B cell (primary cell): ENCODE results near the gene SFXN5. TPM values are rescaled to one million over a fixed set of nuclear protein-coding genes. Genes with fewer than 3 reads are reported as not detected.

Experiments
- ATAC-seq: fragments of 200-7000 bp; cut with Tn5 transposase; one replicate; pipeline ENCODE4 v1.10.0; 2021; ENCODE audit warnings: low read depth, mild to moderate bottlenecking, moderate number of reproducible peaks, moderate library complexity
- CTCF ChIA-PET: fragments of 350-600 bp; sonication (Branson Sonifier 250); formaldehyde crosslinking; loops from one replicate; lab custom pipeline; 2021; ENCODE audit warnings: antibody characterized with exemption, inconsistent platforms; lab: Charles Lee
- POLR2A ChIA-PET: fragments of 350-600 bp; sonication (Branson Sonifier 250); formaldehyde crosslinking; loops from one replicate; lab custom pipeline; 2021; ENCODE audit warnings: antibody characterized with exemption; lab: Charles Lee
- DNase-seq: peaks from one replicate; pipeline ENCODE4 v3.0.0; 2013
- H2AFZ ChIP-seq: 2 replicates; pipeline ENCODE4 v1.6.1; 2012; ENCODE audit warnings: mild to moderate bottlenecking, low read depth, low read length; ENCODE audit not compliant: insufficient read depth, poor library complexity, severe bottlenecking
- H3K27ac ChIP-seq, 2 donors: 1 replicate in 1 of 2; 2 replicates in 1 of 2; pipeline ENCODE4 v1.5.1; 2012 to 2013; ENCODE audit warnings: low read length in 2 of 2, mild to moderate bottlenecking in 2 of 2, moderate library complexity in 1 of 2
- H3K27me3 ChIP-seq, 4 experiments: fragments of 200-600 bp in 1 of 4; sonication (generic) in 1 of 4; replicated peaks in 1 of 4; 1 replicate in 2 of 4; 2 replicates in 2 of 4; pipeline versions ENCODE4 v1.6.1 to v1.7.0; 2013 to 2016; ENCODE audit warnings: low read length in 3 of 4, mild to moderate bottlenecking in 2 of 4, mixed read lengths in 1 of 4, moderate library complexity in 1 of 4; ENCODE audit not compliant: insufficient read depth in 4 of 4, control insufficient read depth in 3 of 4; ENCODE audit errors: control extremely low read depth in 1 of 4
- H3K36me3 ChIP-seq, 2 experiments: replicated peaks in 1 of 2; 1 replicate in 1 of 2; 2 replicates in 1 of 2; pipeline versions ENCODE4 v1.6.1 to v1.7.1; 2013; ENCODE audit warnings: low read length in 1 of 2; ENCODE audit not compliant: insufficient read depth in 2 of 2, control insufficient read depth in 1 of 2; ENCODE audit errors: control extremely low read depth in 1 of 2, extremely low read depth in 1 of 2
- H3K4me1 ChIP-seq, 2 donors: fragments of 200-600 bp in 1 of 2; sonication (generic) in 1 of 2; 1 replicate in 1 of 2; 2 replicates in 1 of 2; pipeline versions ENCODE4 v1.5.1 to v1.6.1; 2013 to 2017; ENCODE audit warnings: low read length in 2 of 2; ENCODE audit not compliant: control insufficient read depth in 2 of 2, insufficient read depth in 2 of 2
- H3K4me2 ChIP-seq: replicated peaks from 2 replicates; pipeline ENCODE3; 2012; ENCODE audit warnings: mild to moderate bottlenecking, low read depth, low read length; ENCODE audit not compliant: poor library complexity, severe bottlenecking
- H3K4me3 ChIP-seq, 5 experiments: fragments of 200-600 bp in 1 of 5; sonication (generic) in 1 of 5; 1 replicate in 3 of 5; 2 replicates in 2 of 5; pipeline versions ENCODE4 v1.5.1 to v1.7.0; 2011 to 2016; ENCODE audit warnings: low read length in 4 of 5, mild to moderate bottlenecking in 4 of 5, low read depth in 2 of 5, control low read depth in 1 of 5, moderate library complexity in 1 of 5; ENCODE audit not compliant: insufficient read depth in 1 of 5; ENCODE audit errors: control extremely low read depth in 1 of 5, extremely low read depth in 1 of 5
- H3K79me2 ChIP-seq: fragments of 200-600 bp; sonication (generic); one replicate; pipeline ENCODE4 v1.6.0; 2016; ENCODE audit warnings: low read length; ENCODE audit not compliant: control insufficient read depth, insufficient read depth
- H3K9ac ChIP-seq: fragments of 200-600 bp; sonication (generic); 2 replicates; pipeline ENCODE4 v1.6.1; 2017; ENCODE audit warnings: mild to moderate bottlenecking, low read length, moderate library complexity
- H3K9me3 ChIP-seq, 3 donors: one replicate each; pipeline versions ENCODE4 v1.6.1 to v1.7.1; 2013; ENCODE audit warnings: low read length in 2 of 3; ENCODE audit not compliant: control insufficient read depth in 2 of 3, insufficient read depth in 1 of 3; ENCODE audit errors: control extremely low read depth in 1 of 3
- H4K20me1 ChIP-seq: 2 replicates; pipeline ENCODE4 v1.6.0; 2012; ENCODE audit warnings: mild to moderate bottlenecking, low read length; ENCODE audit not compliant: insufficient read depth, control insufficient read depth, poor library complexity, severe bottlenecking
- H3K27ac Mint-ChIP-seq: one replicate; pipeline ENCODE4 v1.8.0; 2021; ENCODE audit warnings: mixed read lengths
- H3K27me3 Mint-ChIP-seq: one replicate; pipeline ENCODE4 v1.8.0; 2021; ENCODE audit warnings: mixed read lengths
- H3K4me1 Mint-ChIP-seq: one replicate; pipeline ENCODE4 v1.8.0; 2021; ENCODE audit warnings: mixed read lengths
- H3K4me3 Mint-ChIP-seq: one replicate; pipeline ENCODE4 v1.8.0; 2021; ENCODE audit warnings: mixed read lengths
- H3K9me3 Mint-ChIP-seq: one replicate; pipeline ENCODE4 v1.8.0; 2022; ENCODE audit warnings: mixed read lengths; ENCODE audit not compliant: insufficient read depth
- EZH2 ChIP-seq: IDR thresholded peaks from 2 replicates; pipeline ENCODE4 v1.6.1; 2012; ENCODE audit warnings: borderline replicate concordance, low read depth, mild to moderate bottlenecking, moderate library complexity, low read length; ENCODE audit not compliant: insufficient read depth, poor library complexity, severe bottlenecking
- WGBS: methylation state at CpG from one replicate; pipeline ENCODE4 v1.1.5; 2013; ENCODE audit warnings: missing lambda C conversion rate; ENCODE audit not compliant: insufficient coverage; 5-methylcytosine and 5-hydroxymethylcytosine counted together
- intact Hi-C: fragments of 100-400 bp; cut with micrococcal nuclease; formaldehyde crosslinking; loops from one replicate; pipeline ENCODE4 v1.10.0; 2022
- polyA plus RNA-seq: library from polyadenylated mRNA; depleted of rRNA; stranded (reverse); fragments of >200 nt; gene quantifications from 2 replicates; pipeline ENCODE4 v1.2.3, GENCODE V29; 2012
- total RNA-seq, 2 donors: library from RNA; stranded (reverse); fragments of 120-200 nt in 1 of 2; gene quantifications; 1 replicate in 1 of 2; 2 replicates in 1 of 2; pipeline versions ENCODE4 v1.2.3 to v1.2.4, GENCODE V29; 2013 to 2022
- TF ChIP-seq, protein P1 (sequence below): fragments of 200-600 bp; IDR thresholded peaks from one replicate; pipeline ENCODE4 v1.8.0; 2022; ENCODE audit warnings: antibody characterized with exemption, mild to moderate bottlenecking

Gene SFXN5
- total and polyA plus RNA-seq, 2 donors (not counting 1 experiment from before 2014, with no cell fraction given), result 8.0 to 16.9 TPM

DNA sequence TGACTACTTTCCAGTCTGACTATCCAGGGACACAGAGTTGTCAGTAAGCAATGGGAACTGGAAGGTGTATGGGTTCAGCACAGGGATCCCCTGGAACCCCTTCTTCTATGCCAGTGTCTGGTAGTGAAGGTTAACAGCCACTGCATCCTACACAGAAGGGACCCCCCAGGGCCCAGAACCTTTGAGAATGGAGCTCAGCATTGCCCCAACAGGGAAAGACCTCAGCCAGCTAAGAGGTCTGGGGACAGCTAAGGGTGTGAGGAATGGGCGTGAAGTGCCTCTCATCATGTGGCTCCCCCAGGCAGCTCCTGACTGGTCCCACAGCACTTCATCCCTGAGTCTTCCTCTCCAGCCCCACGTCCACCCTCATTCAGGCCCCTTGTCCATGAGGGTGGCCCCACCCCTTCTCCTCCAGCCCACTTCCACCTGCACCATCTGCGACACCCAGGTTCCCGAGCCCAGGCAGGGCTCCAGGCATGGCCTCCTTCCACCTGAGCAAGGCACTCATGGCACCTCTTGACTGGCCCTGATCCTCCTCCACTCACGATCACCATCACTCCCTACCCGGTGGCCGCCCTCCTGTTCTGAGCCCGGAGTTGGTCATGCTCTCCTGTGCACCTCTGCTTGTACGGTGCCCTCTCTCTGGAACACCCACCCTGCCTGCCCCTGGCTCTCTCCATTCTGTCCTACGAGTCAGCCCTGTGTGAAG is 77.1 kb downstream of the SFXN5 start:
- Mint-ChIP-seq H3K27ac (no peak overlapping the region), H3K9me3 (no peaks in the 10 kb centered on the region), H3K4me3 (no peak overlapping the region), H3K27me3 (no peaks in the 10 kb centered on the region), H3K4me1 (no peaks in the 10 kb centered on the region)
- no peaks in the 10 kb centered on the region for H3K36me3 ChIP-seq
- no peak overlapping the region for H3K27ac ChIP-seq
- POLR2A ChIA-PET, result no interaction called here
- 94% methylated on average over 9 of the region's 10 CpGs for WGBS
- no peak overlapping the region for H3K4me3 ChIP-seq
- no peaks in the 10 kb centered on the region for H3K4me1 ChIP-seq
- intact Hi-C loops, result no loop called here
- H3K79me2 ChIP-seq, result no peaks in the 10 kb centered on the region
- no peak overlapping the region for H2AFZ ChIP-seq
- ATAC-seq (no peak), DNase-seq (no peak)
- no peaks in the 10 kb centered on the region for H3K9me3 ChIP-seq
- no peaks in the 10 kb centered on the region for H4K20me1 ChIP-seq
- H3K27me3 ChIP-seq, result no peaks in the 10 kb centered on the region
- TF ChIP-seq, protein P1, sequence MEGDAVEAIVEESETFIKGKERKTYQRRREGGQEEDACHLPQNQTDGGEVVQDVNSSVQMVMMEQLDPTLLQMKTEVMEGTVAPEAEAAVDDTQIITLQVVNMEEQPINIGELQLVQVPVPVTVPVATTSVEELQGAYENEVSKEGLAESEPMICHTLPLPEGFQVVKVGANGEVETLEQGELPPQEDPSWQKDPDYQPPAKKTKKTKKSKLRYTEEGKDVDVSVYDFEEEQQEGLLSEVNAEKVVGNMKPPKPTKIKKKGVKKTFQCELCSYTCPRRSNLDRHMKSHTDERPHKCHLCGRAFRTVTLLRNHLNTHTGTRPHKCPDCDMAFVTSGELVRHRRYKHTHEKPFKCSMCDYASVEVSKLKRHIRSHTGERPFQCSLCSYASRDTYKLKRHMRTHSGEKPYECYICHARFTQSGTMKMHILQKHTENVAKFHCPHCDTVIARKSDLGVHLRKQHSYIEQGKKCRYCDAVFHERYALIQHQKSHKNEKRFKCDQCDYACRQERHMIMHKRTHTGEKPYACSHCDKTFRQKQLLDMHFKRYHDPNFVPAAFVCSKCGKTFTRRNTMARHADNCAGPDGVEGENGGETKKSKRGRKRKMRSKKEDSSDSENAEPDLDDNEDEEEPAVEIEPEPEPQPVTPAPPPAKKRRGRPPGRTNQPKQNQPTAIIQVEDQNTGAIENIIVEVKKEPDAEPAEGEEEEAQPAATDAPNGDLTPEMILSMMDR, result no peak
- no peak for TF ChIP-seq EZH2
- H3K9ac ChIP-seq, result no peak overlapping the region
- no peak overlapping the region for H3K4me2 ChIP-seq
- CTCF ChIA-PET, result interaction anchor here (0.7 to 8.4 kb wide), 7 partner anchors 11 to 239 kb away, joined by 3 to 137 read pairs (median 8); partner anchors contain the start of genes CCT7 and PRADC1

DNA sequence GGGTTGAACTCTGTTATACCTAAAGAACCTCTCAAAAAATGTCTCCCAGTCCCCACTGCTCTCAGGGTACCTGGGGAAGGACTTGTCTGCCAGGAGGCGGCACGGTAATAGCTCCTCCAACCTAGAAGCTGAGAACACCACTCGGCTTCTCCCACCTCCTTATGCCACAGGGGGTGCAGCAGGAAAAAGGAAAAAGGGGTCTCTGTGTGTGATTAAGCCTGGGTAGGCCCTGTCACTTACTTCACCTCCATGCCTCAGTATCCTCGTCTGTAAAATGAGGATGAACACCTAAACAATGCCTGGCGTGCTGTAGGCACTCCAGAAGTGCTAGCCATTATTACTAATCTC is 77.6 kb downstream of the SFXN5 start:
- DNase-seq (no peak), ATAC-seq (no peak)
- Histone ChIP-seq H3K4me1 (no peaks in the 10 kb centered on the region), H2AFZ (no peak overlapping the region), H3K4me3 (no peak overlapping the region), H3K4me2 (no peak overlapping the region), H3K36me3 (no peaks in the 10 kb centered on the region), H4K20me1 (no peaks in the 10 kb centered on the region), H3K79me2 (no peaks in the 10 kb centered on the region), H3K27me3 (no peaks in the 10 kb centered on the region), H3K27ac (no peak overlapping the region), H3K9ac (no peak overlapping the region), H3K9me3 (no peaks in the 10 kb centered on the region)
- CTCF ChIA-PET, result interaction anchor here (0.6 to 8.4 kb wide), 8 partner anchors 12 to 240 kb away, joined by 3 to 137 read pairs (median 6); partner anchors contain the start of genes CCT7 and PRADC1
- H3K4me3 Mint-ChIP-seq, result no peak overlapping the region
- no peak for TF ChIP-seq EZH2
- TF ChIP-seq, protein P1, result no peak
- no CpG with 5 or more reads among the region's 5 CpGs for WGBS
- H3K27ac Mint-ChIP-seq, result no peak overlapping the region
- POLR2A ChIA-PET, result no interaction called here
- H3K4me1 Mint-ChIP-seq, result no peaks in the 10 kb centered on the region
- intact Hi-C loops, result loop anchor here (1.0 to 2.0 kb wide), 3 partner anchors 77 to 218 kb away; partner anchors contain the start of gene SFXN5
- H3K27me3 Mint-ChIP-seq, result no peaks in the 10 kb centered on the region
- no peaks in the 10 kb centered on the region for H3K9me3 Mint-ChIP-seq
